ENCODE data around the gene PLEKHG7. TPM values are rescaled to one million over a fixed set of nuclear protein-coding genes. Genes with fewer than 3 reads are reported as not detected.

Gene PLEKHG7
- total and polyA plus RNA-seq, 7 donors = not detected

GRCh38 chr12:92718483-92718990, 15.7 kb downstream of the PLEKHG7 start:
- no peaks in the 10 kb centered on the region for H3K4me1 ChIP-seq
- WGBS, 3 donors = 82 to 91% (median 86%) methylated on average over 2 of the region's 2 CpGs

GRCh38 chr12:92719674-92720073, 16.9 kb downstream of the PLEKHG7 start:
- peaks cover 2% of the 10 kb centered on the region for H3K9me3 ChIP-seq
- intact Hi-C loops (cut with DNase I) = no loop called here

More at GRCh38 chr12:92718483-92718990, 15.7 kb downstream of the PLEKHG7 start:
- no peak overlapping the region for H3K27ac ChIP-seq
- intact Hi-C loops (cut with DNase I) = no loop called here
- H3K4me3 ChIP-seq = no peak overlapping the region
- no peak for TF ChIP-seq CTCF (IDR thresholded peaks at IDR 0.05)
- no peak for DNase-seq
- no peak for ATAC-seq
- H3K36me3 ChIP-seq (ENCODE audit: insufficient read depth in 1 of 2, low read depth in 1 of 2) = no peaks in the 10 kb centered on the region
- no peaks in the 10 kb centered on the region for H3K27me3 ChIP-seq (ENCODE audit: insufficient read depth in 3 of 3, low read length in 2 of 3)
- no peaks in the 10 kb centered on the region for H3K9me3 ChIP-seq

GRCh38 chr12:92721130-92721529, 18.3 kb downstream of the PLEKHG7 start:
- Histone ChIP-seq H3K27me3 (ENCODE audit: insufficient read depth in 3 of 3, low read length in 2 of 3) (no peaks in the 10 kb centered on the region), H3K36me3 (ENCODE audit: insufficient read depth in 1 of 2, low read depth in 1 of 2) (no peaks in the 10 kb centered on the region), H3K27ac (no peak overlapping the region), H3K9me3 (peaks cover 6% of the 10 kb centered on the region), H3K4me1 (no peaks in the 10 kb centered on the region), H3K4me3 (no peak overlapping the region)
- intact Hi-C loops (cut with DNase I) = no loop called here
- TF ChIP-seq CTCF (IDR thresholded peaks at IDR 0.05) = no peak
- WGBS, 3 donors = 79 to 85% (median 83%) methylated on average over 8 of the region's 8 CpGs
- ATAC-seq (no peak), DNase-seq (no peak)

More at GRCh38 chr12:92719674-92720073, 16.9 kb downstream of the PLEKHG7 start:
- H3K27me3 ChIP-seq (ENCODE audit: insufficient read depth in 3 of 3, low read length in 2 of 3) = no peaks in the 10 kb centered on the region
- peak in 1 of 4 donors; percentile 55 for ATAC-seq
- H3K27ac ChIP-seq = no peak overlapping the region
- no peak for TF ChIP-seq CTCF (IDR thresholded peaks at IDR 0.05)
- DNase-seq = peak in 1 of 2 donors; percentile 35
- 53 to 57% (median 56%) methylated on average over 6 of the region's 6 CpGs for WGBS, 3 donors
- no peaks in the 10 kb centered on the region for H3K4me1 ChIP-seq
- no peak overlapping the region for H3K4me3 ChIP-seq
- H3K36me3 ChIP-seq (ENCODE audit: insufficient read depth in 1 of 2, low read depth in 1 of 2) = no peaks in the 10 kb centered on the region

- TF ChIP-seq CTCF (IDR thresholded peaks at IDR 0.05) = no peak
These were observed 18.9 kb downstream of the PLEKHG7 start for GRCh38 chr12:92721656-92722055.

GRCh38 chr12:92722897-92723296, 20.1 kb downstream of the PLEKHG7 start:
- no peak for ATAC-seq
- WGBS, 3 donors = 83 to 87% (median 85%) methylated on average over 3 of the region's 3 CpGs

More at GRCh38 chr12:92721656-92722055, 18.9 kb downstream of the PLEKHG7 start:
- Histone ChIP-seq H3K27me3 (ENCODE audit: insufficient read depth in 3 of 3, low read length in 2 of 3) (no peaks in the 10 kb centered on the region), H3K4me3 (no peak overlapping the region), H3K36me3 (ENCODE audit: insufficient read depth in 1 of 2, low read depth in 1 of 2) (no peaks in the 10 kb centered on the region), H3K4me1 (no peaks in the 10 kb centered on the region), H3K9me3 (peaks cover 6% of the 10 kb centered on the region), H3K27ac (no peak overlapping the region)
- DNase-seq = no peak
- no peak for ATAC-seq
- WGBS, 3 donors = 36 to 59% (median 36%) methylated on average over 1 of the region's 1 CpG
- intact Hi-C loops (cut with DNase I) = no loop called here

More at GRCh38 chr12:92722897-92723296, 20.1 kb downstream of the PLEKHG7 start:
- Histone ChIP-seq H3K27me3 (ENCODE audit: insufficient read depth in 3 of 3, low read length in 2 of 3) (no peaks in the 10 kb centered on the region), H3K27ac (no peak overlapping the region), H3K4me1 (no peaks in the 10 kb centered on the region), H3K9me3 (peaks cover 6% of the 10 kb centered on the region), H3K36me3 (ENCODE audit: insufficient read depth in 1 of 2, low read depth in 1 of 2) (no peaks in the 10 kb centered on the region), H3K4me3 (no peak overlapping the region)
- intact Hi-C loops (cut with DNase I) = no loop called here
- DNase-seq = no peak
- no peak for TF ChIP-seq CTCF (IDR thresholded peaks at IDR 0.05)
